ENCODE measurements around the gene FBXW12. TPM values are rescaled to one million over a fixed set of nuclear protein-coding genes. Genes with fewer than 3 reads are reported as not detected.
A peak's percentile ranks its signal among the peaks of the same experiment; 100 is the strongest.

The FBXW12 gene
- total RNA-seq, 4 donors from 2014 or later: not detected

DNA sequence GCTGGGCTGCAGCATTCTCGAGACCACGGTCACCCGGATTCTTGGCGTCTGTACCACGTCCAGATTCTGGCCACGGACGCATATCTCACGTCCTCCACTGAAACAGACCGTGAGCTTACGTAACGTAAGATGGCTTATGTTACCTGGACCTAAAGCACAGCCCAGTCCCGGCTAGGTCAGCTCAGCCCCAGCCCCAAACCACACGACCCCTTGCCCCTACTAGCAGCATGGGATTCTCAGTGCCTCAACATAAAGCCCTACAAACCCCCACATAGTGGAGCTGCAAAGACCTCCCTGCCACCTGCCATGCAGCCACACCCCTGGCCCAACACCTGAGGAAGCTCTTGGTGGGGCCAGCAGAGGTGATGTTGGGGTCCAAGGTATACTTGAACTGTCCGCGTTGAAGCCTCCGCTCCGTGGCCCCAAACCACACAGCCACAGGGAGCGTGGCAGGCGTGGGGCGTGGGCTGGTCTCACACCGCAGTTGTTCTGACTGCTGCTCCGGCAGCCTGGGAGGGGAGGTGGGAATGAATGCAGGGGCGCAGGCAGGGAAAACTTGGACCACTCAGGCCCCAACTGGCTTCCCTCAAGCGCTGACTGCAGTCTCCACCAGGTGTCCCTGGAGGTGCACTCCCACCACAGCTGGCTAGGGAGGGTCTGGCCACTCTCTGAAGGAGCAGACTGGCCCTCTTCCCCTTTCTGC lies 43.4 kb downstream of the FBXW12 start:
- Histone ChIP-seq H3K27me3 (no peaks in the 10 kb centered on the region), H3K4me3 (no peak overlapping the region), H3K27ac (peak overlapping the region in 2 of 4 donors; percentile 51 to 69), H3K4me1 (peaks cover 17 to 45% (median 20%) of the 10 kb centered on the region in 3 donors), H3K36me3 (peaks cover 72 to 99% (median 78%) of the 10 kb centered on the region in 3 donors), H3K9me3 (no peaks in the 10 kb centered on the region)
- intact Hi-C loops (cut with DNase I): no loop called here
- 82 to 92% methylated on average over 12 to 15 of the region's 24 CpGs for WGBS, 2 donors
- no peak for DNase-seq
- TF ChIP-seq, protein P1, sequence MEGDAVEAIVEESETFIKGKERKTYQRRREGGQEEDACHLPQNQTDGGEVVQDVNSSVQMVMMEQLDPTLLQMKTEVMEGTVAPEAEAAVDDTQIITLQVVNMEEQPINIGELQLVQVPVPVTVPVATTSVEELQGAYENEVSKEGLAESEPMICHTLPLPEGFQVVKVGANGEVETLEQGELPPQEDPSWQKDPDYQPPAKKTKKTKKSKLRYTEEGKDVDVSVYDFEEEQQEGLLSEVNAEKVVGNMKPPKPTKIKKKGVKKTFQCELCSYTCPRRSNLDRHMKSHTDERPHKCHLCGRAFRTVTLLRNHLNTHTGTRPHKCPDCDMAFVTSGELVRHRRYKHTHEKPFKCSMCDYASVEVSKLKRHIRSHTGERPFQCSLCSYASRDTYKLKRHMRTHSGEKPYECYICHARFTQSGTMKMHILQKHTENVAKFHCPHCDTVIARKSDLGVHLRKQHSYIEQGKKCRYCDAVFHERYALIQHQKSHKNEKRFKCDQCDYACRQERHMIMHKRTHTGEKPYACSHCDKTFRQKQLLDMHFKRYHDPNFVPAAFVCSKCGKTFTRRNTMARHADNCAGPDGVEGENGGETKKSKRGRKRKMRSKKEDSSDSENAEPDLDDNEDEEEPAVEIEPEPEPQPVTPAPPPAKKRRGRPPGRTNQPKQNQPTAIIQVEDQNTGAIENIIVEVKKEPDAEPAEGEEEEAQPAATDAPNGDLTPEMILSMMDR (IDR thresholded peaks at IDR 0.05): no peak
- no peak for TF ChIP-seq POLR2A (IDR thresholded peaks at IDR 0.05)

DNA sequence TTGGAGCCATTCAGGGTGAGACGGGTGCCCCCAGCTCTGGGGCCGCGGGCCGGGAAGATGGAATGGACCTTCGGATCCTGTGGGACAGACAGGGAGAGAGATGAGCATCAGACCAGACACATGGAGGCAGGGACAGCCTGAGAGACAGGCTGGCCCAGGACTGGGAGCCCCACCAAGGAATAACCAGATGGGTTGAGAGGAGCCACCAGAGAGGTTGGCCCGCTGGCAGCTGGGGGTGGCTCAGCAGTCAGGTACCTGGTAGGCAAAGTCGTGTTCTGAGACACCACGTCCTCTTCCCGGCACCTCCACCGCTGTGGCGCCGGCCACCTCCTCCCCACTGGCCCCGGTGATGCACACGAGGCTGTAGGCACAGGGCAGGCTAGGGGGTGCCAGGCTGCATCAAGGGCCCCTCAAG lies 44.1 kb downstream of the FBXW12 start:
- Histone ChIP-seq H3K27ac (no peak overlapping the region), H3K9me3 (no peaks in the 10 kb centered on the region), H3K27me3 (no peaks in the 10 kb centered on the region), H3K4me3 (no peak overlapping the region), H3K36me3 (peaks cover 65 to 99% (median 78%) of the 10 kb centered on the region in 3 donors), H3K4me1 (peaks cover 17 to 48% (median 20%) of the 10 kb centered on the region in 3 donors)
- intact Hi-C loops (cut with DNase I): no loop called here
- TF ChIP-seq, protein P1 (IDR thresholded peaks at IDR 0.05): no peak
- TF ChIP-seq POLR2A (IDR thresholded peaks at IDR 0.05): no peak
- DNase-seq: no peak
- 84% methylated on average over 5 of the region's 14 CpGs; no CpG with 5 or more reads in 1 of the 2 donors for WGBS, 2 donors

DNA sequence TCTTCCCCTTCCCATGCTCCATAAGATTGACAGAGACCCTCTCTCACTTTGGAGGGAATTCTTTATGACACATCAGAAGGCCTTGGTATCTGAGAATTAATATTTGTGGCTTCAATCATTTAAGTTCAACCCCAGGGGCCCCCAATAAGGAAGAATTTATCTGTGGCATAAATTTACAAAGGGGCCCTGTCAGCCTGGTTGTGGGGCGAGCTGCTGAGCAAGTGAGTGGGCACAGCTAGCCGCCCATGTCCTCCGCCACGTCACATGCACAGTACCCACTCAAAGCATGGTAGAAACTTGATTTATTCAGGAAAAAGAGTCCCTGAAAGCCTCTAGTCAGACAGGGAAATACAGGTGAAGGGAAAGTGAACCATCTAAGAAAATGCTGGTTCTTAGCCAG lies 44.5 kb downstream of the FBXW12 start:
- Histone ChIP-seq H3K4me3 (no peak overlapping the region), H3K9me3 (no peaks in the 10 kb centered on the region), H3K36me3 (peaks cover 62 to 99% (median 74%) of the 10 kb centered on the region in 3 donors), H3K27ac (no peak overlapping the region), H3K4me1 (peaks cover 17 to 52% (median 20%) of the 10 kb centered on the region in 3 donors), H3K27me3 (no peaks in the 10 kb centered on the region)
- 90 to 100% methylated on average over 2 to 3 of the region's 4 CpGs for WGBS, 2 donors
- intact Hi-C loops (cut with DNase I): no loop called here
- TF ChIP-seq, protein P1 (IDR thresholded peaks at IDR 0.05): no peak
- TF ChIP-seq POLR2A (IDR thresholded peaks at IDR 0.05): no peak
- no peak for DNase-seq

DNA sequence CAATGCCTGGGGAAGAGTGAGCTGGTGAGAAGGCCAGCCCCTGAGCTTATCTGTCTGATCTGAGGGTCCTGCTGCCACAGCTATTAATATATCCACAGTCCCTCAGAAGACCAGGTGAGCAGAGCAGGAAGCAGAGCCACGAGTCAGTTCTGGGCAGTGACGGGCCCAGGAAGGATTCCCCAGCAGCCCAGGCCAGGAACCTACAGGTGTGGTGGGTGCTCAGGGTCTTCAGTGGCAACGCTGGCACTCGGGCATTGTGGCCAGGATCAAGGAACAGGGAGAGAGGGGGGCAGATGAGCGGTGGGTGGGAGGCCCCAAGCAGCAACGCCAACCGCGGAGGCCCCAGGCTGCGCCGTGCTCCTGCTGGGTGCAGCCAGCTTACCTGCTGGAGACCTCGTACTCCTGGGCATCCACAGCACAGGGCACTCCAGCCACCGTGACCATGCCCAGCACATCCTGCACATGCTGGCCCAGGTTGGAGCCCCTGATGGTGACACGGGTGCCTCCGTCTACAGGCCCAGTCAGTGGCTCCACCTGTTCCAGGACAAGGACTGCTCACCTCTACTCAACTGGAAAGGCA lies 45.6 kb downstream of the FBXW12 start:
- TF ChIP-seq, protein P1 (IDR thresholded peaks at IDR 0.05): no peak
- no peak for TF ChIP-seq POLR2A (IDR thresholded peaks at IDR 0.05)
- intact Hi-C loops (cut with DNase I): no loop called here

DNA sequence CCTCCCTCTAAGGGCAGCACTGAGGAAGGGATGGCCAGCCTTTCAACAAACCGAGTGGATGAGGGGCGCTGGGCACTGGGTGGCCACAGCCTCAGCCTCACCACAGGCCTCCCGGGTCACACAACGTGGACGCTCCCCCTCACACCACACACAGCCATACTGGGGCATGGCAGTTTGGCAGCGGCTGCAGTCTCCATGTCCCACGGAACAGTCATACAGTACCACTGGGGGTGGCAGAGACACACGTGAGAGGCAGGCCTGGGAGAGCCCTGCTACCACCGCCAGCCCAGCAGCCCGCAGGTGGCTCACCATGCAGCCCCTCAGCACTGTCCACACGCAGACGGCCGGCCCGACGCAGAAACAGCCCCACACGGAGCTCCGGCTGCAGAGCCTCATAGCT lies 46.1 kb downstream of the FBXW12 start:
- Histone ChIP-seq H3K36me3 (peaks cover 54 to 99% (median 66%) of the 10 kb centered on the region in 3 donors), H3K4me3 (no peak overlapping the region), H3K27me3 (no peaks in the 10 kb centered on the region), H3K9me3 (no peaks in the 10 kb centered on the region), H3K27ac (no peak overlapping the region), H3K4me1 (peaks cover 25 to 52% (median 28%) of the 10 kb centered on the region in 3 donors)
- no peak for DNase-seq
- intact Hi-C loops (cut with DNase I): no loop called here
- 67 to 100% methylated on average over 2 to 4 of the region's 17 CpGs for WGBS, 2 donors
- no peak for TF ChIP-seq POLR2A (IDR thresholded peaks at IDR 0.05)
- TF ChIP-seq, protein P1 (IDR thresholded peaks at IDR 0.05): no peak

More for the DNA sequence above, 45.6 kb downstream of the FBXW12 start:
- Histone ChIP-seq H3K9me3 (no peaks in the 10 kb centered on the region), H3K36me3 (peaks cover 51 to 99% (median 64%) of the 10 kb centered on the region in 3 donors), H3K27ac (no peak overlapping the region), H3K4me3 (no peak overlapping the region), H3K4me1 (peaks cover 22 to 52% (median 25%) of the 10 kb centered on the region in 3 donors), H3K27me3 (no peaks in the 10 kb centered on the region)
- 90 to 94% methylated on average over 8 to 9 of the region's 14 CpGs for WGBS, 2 donors
- no peak for DNase-seq
